HG03575 (cell line): ENCODE measurements around the gene LIMCH1.
"Not testable (repeated sequence)": the region's sequence is repeated elsewhere in the genome, so short reads cannot be mapped to it uniquely, and the experiment has no call there.

ENCODE experiments used
- ATAC-seq: cut with Tn5 transposase; IDR thresholded peaks from one replicate; pipeline ENCODE4 v1.9.1; 2021; ENCODE audit not compliant: unreplicated experiment, insufficient number of reproducible peaks, low FRiP score; ENCODE audit errors: extremely low read depth

LIMCH1 gene, protein sequence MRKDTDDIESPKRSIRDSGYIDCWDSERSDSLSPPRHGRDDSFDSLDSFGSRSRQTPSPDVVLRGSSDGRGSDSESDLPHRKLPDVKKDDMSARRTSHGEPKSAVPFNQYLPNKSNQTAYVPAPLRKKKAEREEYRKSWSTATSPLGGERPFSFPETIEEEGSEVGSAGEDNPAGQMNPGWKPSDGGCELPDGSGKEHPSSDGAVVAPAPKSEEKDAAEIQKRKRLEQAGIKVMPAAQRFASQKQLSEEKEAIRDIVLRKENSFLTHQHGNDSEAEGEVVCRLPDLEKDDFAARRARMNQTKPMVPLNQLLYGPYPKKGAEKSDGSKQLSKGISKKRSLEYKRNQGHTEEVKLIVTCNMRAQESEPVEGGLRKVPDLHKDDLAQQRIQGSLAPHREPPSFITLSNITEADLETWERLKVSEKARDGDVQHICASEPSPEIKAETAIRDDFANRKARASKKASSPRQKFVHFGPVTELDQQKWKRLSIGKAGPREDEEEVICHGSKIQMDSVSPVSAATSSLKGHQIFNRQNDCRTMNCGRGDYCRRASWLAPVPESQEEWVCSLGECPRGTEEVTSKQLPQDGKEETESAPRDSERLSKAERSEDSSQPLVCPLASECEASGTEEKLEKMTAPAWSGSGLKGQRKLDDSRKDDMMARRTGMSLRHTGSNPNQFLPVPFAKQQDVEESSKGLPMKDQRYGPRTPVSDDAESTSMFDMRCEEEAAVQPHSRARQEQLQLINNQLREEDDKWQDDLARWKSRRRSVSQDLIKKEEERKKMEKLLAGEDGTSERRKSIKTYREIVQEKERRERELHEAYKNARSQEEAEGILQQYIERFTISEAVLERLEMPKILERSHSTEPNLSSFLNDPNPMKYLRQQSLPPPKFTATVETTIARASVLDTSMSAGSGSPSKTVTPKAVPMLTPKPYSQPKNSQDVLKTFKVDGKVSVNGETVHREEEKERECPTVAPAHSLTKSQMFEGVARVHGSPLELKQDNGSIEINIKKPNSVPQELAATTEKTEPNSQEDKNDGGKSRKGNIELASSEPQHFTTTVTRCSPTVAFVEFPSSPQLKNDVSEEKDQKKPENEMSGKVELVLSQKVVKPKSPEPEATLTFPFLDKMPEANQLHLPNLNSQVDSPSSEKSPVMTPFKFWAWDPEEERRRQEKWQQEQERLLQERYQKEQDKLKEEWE (N-terminal part only)

DNA sequence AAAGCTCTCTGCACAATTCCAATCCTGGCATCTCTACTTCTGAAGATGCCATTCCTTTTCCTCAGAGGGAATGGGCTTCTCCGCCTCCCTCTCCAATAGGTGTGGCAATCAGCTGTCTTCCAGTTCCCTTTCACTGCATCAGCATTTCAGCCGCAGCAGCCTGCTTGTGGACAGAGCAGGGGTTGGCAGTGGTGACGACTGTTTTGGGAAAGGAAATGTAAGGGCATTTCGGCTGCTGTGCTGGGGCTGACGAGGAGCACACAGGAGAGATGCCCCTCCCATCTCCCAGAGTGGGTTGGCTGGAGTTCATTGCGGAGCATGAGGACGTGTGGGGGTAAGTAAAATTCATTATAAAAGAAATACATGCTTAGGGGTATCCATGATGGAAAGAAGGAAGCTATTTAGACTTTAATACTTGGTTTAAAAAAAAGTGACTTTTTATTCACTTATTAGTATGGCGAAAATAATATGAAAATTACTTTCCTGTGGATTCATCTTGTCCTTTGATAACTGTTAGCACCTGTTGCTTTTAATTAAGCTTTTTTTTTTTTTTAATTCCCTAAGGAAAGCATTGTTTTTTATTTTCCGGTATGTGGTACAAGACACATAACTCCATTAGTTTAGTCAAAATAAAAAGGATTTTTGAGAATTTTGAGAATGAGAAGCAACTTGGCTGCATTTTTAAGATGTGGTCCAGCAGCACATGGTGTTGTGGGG, at the start of gene LIMCH1:
Gene LIMCH1, plus strand, starts transcription at position 141 of the 717 bp plus-strand sequence. CDS start 67,839 bp downstream, outside the sequence.
- ATAC-seq = no peak

DNA sequence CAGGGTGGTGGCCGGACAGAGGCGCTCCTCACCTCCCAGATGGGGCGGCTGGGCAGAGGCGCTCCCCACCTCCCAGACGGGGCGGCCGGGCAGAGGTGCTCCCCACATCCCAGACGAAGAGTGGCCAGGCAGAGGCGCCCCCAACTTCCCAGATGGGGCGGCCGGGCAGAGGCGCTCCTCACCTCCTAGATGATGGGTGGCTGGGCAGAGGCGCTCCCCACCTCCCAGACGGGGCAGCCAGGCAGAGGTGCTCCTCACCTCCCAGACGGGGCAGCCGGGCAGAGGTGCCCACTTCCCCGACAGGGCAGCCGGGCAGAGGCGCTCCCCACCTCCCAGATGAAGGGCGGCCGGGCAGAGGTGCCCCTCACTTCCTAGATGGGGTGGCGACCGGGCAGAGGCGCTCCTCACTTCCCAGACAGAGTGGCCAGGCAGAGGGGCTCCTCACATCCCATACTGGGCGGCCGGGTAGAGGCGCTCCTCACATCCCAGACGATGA, 46.8 kb upstream of the LIMCH1 start:
- not testable (repeated sequence) for ATAC-seq

- no peak for ATAC-seq
Measured at GRCh38 chr4:41496977-41497376, 41.0 kb upstream of the LIMCH1 start.

- ATAC-seq = no peak
Measured at GRCh38 chr4:41498177-41498576, 39.8 kb upstream of the LIMCH1 start.

DNA sequence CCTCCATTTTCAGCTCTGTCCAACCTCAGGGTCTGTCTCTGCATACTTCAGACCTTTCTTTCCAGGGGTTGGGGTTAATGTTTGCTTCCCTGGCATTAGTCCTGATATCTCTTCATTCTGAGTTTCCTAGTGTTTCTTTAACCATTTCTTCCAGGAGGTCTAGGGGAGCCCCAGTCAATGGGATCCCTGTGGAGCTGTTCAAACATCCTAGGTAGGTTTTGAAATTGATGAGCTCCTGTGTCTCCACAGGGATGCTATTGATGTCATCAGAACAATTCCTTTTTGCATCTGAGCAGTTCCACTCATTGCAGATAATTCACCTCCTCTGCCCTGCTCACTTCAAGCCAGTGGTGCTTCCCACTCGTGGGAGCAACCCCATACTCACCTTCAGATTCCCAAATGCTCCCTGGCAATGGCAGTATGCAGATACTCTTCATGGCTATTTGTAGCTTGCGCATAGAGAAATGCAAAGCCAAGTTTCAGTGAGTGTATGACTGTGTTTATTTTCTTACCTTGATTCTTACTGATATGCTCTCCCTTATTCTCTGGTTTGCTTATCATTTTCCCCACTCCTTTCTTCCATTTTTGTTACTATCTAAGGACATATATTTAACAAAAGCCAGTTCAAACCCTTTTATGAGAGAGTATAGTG, 33.7 kb upstream of the LIMCH1 start:
- ATAC-seq = no peak

- no peak for ATAC-seq
Measured at GRCh38 chr4:41505161-41505661, 32.7 kb upstream of the LIMCH1 start.

GRCh38 chr4:41506130-41506529, 31.8 kb upstream of the LIMCH1 start:
- ATAC-seq = no peak

- no peak for ATAC-seq
Measured at GRCh38 chr4:41507291-41507947, 30.5 kb upstream of the LIMCH1 start.

- ATAC-seq = no peak
Measured at GRCh38 chr4:41509451-41509866, 28.5 kb upstream of the LIMCH1 start.

DNA sequence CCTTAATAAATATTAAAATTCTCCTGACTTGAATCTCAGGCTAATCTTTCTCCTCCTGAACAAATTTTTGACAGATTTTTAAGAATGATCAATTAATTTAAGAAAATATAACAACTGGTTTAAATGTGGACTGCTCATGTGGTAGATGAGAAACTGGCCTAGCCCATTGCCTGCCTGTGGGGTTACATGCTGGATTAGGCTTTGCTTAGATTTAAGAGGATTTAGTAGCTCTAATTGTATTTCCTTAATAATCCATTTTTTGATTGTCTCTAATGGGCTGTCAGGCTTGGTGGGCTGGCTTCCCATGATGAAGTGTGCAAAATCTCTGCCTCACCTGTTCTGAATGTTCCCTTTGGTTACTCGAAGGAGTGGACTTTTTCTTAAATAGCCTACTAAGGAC, 27.8 kb upstream of the LIMCH1 start:
- ATAC-seq = no peak

DNA sequence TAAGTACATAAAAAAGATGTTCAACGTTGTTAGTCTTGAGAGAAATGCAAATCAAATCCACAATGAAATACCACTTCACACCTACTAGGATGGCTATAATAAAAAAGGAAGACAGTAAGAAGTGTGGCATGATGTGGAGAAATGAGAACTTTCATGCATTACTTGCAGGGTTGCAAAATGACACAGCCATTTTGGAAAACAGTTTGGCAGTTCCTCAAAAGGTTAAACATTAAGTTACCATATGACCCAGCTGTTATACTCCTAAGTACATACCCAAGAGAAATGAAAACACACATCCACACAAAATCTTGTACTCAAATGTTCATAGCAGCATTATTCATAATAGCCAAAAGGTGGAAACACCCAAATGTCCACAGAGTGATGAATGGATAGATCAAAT, 25.8 kb upstream of the LIMCH1 start:
- ATAC-seq = no peak

GRCh38 chr4:41512596-41512995, 25.4 kb upstream of the LIMCH1 start:
- ATAC-seq = no peak

DNA sequence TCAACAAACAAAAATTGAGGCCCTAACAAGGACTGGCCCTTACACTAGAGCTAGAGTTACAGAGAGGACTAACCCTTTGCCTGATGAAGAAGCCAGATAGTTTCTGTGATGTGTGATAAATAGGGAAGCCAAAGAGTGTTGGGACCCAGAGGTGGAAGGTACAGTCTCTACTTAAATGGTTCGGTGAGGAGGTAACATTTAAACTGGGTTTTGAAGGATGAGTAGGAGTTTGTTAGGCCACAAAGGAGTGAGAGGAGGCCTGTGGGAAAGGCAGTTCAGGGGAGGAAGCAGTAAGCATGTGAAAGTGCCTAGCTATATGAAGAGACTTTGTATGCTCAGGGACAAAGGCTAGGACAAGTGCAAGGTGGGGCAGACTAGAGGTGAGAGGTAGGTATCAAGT, 23.8 kb upstream of the LIMCH1 start:
- no peak for ATAC-seq

DNA sequence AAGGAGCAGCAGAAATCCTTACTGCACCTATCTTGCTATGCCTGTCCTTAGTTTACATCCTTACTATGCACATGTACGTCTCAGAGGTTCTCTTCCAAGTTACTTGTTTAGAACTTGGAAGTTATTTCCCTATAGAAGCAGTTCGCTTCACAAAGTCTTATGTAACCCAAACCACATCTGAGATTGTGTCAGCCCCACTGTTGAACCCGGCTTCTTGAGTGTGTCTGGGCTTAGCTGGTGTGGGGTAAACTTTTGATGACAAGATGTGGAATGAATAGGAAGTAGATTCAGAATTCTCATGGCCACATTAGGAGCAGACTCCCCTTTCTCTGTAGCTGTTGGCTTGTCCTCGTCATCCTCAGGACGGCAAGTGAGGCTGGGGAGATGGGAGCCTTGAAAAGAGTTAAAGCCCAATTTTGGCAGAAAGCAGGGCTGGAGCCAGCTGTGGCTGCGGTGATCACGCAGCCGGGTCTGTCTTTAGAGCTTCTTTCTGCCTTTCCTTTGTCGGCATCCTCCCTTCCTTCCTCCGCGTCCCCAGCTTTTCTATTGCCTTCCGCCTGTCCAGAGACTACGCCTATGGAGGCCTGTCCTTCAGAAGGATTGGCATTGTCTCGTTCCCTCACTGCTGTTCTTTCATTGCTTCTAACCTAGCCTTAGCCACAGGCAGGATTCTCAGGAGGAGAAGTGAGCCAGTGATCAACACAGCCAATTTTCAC, 23.0 kb upstream of the LIMCH1 start:
- ATAC-seq = no peak

GRCh38 chr4:41517121-41517520, 20.8 kb upstream of the LIMCH1 start:
- no peak for ATAC-seq

DNA sequence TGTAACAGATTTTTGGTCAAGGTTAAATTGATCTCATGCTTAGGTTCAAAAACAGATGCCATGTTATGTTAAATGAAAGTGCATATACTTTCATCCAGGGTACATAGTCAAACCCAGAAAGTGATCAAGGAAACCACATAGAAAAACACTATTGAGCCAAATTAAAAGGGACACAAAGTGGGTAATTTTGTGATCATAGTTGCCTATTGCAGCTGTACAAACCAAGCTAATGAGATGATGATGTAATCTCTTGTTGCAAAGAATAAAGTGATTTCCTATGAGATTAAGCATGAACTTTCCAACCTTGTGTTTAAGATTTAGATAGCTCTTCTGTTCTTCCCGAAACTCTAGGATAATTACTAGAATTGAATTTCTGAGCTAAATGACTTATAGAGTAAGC, 20.2 kb upstream of the LIMCH1 start:
- ATAC-seq = no peak

- ATAC-seq = no peak
Measured at GRCh38 chr4:41524425-41524824, 13.5 kb upstream of the LIMCH1 start.
